Stimulated activated CD8-positive, alpha-beta memory T cell treated with anti-CD3 and anti-CD28 coated beads, Interleukin-15, amount 100 ng/mL, for 48 hours (primary cell): Measurements from ENCODE around the gene ADAD2.

Experiments used
- DNase-seq, 2 donors: peaks; one replicate each; pipeline ENCODE4 v3.0.0-alpha.2; 2020; ENCODE audit warnings: low read depth in 2 of 2

Gene ADAD2

DNA sequence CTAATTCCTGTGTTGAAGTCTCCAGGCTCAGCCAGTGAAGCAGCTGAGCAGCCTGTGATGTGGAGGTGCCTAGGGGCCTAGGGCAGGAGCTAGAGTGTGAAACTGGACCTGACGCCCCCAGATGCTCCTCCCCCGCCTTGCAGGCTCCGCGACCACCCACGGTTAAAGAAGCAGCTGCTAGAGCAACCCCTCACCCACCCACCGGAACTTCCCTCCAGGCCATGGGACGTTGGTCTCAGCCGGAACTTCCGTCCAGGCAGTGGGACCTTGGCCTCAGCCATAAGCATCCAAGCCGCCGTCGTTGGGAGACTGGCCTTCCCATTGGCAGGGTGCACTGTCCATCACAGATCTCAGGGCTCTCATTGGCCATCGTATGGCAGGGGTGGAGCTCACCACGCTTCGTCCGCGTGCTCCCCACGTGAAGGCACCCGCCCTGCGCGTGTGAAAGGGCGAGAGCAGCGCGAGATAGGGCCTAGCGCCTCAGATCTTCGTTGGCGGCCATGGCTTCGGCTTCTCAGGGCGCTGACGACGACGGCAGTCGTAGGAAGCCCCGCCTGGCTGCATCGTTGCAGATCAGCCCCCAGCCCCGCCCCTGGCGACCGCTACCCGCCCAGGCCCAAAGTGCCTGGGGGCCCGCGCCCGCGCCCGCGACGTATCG, at the start of gene ADAD2:
TSS of gene ADAD2 (plus strand) at position 427 of the 658 bp plus-strand sequence. CDS start at position 501, 74 bp downstream.
- no peak for DNase-seq

DNA sequence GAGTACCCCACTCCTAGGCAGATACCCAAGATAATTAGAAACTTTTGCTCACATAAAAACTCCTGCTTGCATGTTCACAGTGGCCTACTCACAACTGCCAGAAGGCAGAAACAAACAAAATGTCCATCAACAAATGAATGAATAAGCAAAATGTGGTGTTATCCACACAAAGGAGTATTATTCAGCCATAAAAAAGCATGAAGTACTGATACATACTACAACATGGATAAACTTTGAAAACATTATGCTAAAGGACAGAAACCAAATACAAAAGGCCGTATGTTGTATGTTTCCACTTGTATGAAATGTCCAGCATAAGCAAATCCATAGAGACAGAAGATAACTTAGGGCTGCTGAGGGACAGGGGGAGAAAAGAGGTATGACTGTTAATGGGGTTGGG, 47.9 kb upstream of the ADAD2 start:
- no peak for DNase-seq

DNA sequence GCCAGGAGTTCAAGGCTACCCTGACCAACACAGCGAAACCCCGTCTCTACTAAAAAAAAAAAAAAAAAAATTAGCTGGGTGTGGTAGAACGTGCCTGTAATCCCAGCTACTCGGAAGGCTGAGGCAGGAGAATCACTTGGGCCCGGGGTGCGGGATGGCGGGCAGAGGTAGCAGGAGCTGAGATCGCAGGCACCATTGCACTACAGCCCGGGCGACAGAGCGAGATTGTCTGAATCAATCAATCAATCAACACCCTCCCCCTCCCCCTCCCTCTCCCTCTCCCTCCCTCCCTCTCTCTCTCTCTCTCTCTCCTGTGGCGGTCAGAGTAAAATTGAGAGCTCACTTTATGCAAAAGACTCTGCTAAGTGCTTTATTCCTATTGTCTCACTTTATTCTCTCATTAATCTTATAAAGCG, 47.2 kb upstream of the ADAD2 start:
- no peak for DNase-seq

GRCh38 chr16:84144209-84144858, 46.6 kb upstream of the ADAD2 start:
- peak; percentile 25 to 30 for DNase-seq

- peak; percentile 89 to 90 for DNase-seq
Observed at GRCh38 chr16:84144859-84145639, 45.9 kb upstream of the ADAD2 start, which contains the start of the genes DNAAF1 and HSDL1. Gene DNAAF1 (plus strand): TSS chr16:84145308. CDS start chr16:84145441, 133 bp downstream. Gene HSDL1 (minus strand): TSS chr16:84145177. CDS start chr16:84131321, 13,856 bp downstream.

GRCh38 chr16:84150926-84151325, 40.0 kb upstream of the ADAD2 start:
- no peak for DNase-seq

DNA sequence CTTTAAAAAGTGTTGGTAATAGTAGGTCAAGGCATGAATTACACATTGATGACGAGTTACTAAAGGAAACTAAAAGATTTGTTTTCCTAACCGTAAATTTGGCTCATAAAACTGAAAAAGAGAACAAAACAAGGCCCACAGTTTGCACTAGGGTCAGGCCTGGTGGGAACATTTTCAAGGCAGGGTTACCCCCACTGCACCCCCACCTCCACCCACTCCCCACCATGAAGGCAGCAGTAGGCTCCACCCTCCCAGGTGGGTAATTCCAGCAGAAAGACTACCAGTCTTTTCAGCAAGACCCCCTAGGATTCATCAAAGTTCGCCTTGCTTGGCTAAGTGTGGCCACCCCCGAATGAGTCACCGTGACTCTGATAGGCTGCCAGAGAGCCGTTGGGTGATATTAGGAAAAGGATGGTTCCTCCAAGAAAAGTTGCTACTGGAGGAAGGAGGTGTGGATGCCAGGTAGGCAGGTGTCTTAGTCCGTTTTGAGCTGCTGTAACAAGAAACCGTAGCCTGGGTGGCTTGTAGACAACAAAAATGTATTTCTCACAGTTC, 37.2 kb upstream of the ADAD2 start:
- DNase-seq = no peak

GRCh38 chr16:84155226-84155625, 35.7 kb upstream of the ADAD2 start:
- no peak for DNase-seq

- no peak for DNase-seq
Observed at GRCh38 chr16:84155771-84156170, 35.2 kb upstream of the ADAD2 start.

DNA sequence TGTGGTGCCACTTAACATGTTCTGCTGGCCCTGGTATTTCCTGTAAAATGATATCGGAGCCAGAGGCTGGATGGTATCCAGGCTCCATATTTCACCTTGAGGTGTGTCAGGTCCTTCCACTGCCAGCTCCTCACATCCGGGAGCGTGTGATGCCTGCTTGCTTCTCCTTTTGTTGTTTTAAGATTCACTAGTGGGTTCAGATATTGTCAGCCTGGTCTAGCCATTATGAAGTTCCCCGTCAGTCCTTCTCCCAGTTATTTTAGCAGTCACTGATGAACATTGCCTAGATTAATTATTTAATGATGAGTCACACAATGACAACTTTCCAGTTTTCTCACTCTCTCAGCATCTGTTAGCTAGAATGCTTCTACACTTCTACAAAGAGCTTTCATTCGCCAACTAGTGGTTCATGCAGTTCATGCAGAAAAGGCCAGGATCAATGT, 34.6 kb upstream of the ADAD2 start:
- no peak for DNase-seq

- no peak for DNase-seq
Observed at GRCh38 chr16:84159007-84159406, 31.9 kb upstream of the ADAD2 start.

DNA sequence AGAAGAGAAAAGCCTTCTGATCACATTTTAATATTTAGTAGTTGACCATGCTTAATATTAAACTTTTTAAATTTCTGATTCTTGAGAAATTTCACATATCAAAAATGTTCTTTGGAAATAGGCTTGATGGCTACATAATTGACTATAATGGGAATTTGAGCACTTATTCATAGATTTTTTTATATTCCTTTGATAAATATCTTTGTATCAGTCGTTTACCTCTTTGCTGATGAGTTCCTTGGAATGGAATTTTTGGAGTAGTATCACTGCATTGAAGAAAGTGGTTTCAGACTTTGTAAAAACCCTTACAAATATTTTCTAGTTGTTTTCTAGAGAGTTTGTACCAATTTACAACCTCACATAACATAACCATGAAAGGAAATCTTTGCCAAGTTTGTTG, 31.2 kb upstream of the ADAD2 start:
- DNase-seq = no peak

- DNase-seq = no peak
Observed at GRCh38 chr16:84161037-84161436, 29.9 kb upstream of the ADAD2 start.

GRCh38 chr16:84161801-84162200, 29.2 kb upstream of the ADAD2 start:
- DNase-seq = no peak

GRCh38 chr16:84165746-84166145, 25.2 kb upstream of the ADAD2 start:
- no peak for DNase-seq

GRCh38 chr16:84166796-84167695, 23.9 kb upstream of the ADAD2 start:
- peak; percentile 36 to 44 for DNase-seq

DNA sequence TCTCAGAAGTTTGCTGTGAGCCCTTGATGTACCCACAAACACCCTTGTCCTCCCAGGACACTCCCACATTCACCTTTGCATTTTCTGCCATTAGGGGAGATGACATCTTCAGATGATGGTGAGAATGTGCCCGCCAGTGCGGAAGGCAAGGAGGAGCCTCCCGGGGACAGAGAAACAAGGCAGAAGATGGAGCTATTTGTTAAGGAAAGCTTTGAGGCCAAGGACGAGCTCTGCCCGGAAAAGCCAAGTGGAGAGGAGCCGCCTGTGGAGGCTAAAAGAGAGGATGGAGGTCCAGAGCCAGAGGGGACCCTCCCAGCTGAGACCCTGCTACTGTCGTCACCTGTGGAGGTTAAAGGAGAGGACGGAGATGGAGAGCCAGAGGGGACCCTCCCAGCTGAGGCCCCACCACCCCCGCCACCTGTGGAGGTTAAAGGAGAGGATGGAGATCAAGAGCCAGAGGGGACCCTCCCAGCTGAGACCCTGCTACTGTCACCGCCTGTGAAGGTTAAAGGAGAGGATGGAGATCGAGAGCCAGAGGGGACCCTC, 21.1 kb upstream of the ADAD2 start:
- DNase-seq = no peak

- DNase-seq = no peak
Observed at GRCh38 chr16:84174396-84174795, 16.6 kb upstream of the ADAD2 start.

DNA sequence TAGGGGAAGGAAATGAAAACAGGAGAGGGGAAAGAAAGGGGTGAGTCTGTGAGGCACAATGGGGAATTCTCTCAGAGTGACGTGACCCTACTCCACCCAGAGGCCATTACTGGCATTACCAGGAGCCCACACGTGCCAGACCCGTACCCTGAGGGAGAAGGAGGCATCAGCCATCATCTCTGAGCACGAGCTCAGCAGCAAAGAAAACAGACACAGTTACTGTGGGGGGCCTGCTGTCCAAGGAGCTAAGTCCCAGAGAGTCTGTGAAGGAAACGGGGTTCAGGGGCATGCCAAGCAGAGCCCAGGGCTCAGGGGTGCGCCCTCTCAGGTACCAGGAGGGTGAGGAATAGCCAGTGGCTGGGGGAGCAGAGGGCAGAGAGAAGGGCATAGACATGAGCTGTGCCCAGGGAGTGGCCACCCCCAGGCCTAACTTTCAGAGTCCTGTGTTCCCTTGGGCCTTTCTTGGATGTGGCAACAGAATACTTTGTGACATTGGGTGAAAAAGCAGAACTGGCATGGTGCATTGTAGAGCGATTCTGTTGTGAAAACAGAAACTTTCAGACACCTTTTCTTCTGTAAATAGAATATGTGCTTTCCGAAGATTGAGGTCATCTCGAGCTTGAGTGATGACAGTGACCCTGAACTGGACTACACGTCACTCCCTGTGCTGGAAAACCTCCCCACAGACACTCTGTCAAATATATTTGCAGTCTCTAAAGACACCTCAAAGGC, 15.4 kb upstream of the ADAD2 start:
- peak in 1 of 2 donors; percentile 41 for DNase-seq
